Measurements from ENCODE around the gene RIMS4. TPM values are rescaled to one million over a fixed set of nuclear protein-coding genes. Genes with fewer than 3 reads are reported as not detected.
"Not testable (repeated sequence)": the region's sequence is repeated elsewhere in the genome, so short reads cannot be mapped to it uniquely, and the experiment has no call there.

RIMS4 gene
- total RNA-seq, 2 experiments from 2014 or later, result not detected

DNA sequence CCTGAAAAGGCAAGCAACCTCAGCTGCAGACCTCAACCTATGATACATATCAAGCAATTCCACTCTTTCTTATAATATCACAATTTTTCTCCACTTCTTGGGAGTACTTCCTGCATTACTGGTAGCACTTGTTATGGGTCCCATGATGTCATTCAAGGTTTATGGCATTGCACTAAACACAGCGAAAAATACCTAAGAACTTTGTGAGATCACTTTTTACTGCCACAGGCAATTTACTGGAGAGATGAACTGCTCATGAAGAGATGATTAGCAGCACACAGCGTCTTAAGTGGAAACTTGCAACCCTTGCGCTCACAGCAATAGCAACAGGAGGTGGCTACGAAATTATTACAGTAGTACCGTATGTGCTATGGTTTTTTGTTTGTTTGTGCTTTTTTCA, 19.3 kb upstream of the RIMS4 start:
- CTCF ChIA-PET, result no interaction called here
- TF ChIP-seq, protein P1, sequence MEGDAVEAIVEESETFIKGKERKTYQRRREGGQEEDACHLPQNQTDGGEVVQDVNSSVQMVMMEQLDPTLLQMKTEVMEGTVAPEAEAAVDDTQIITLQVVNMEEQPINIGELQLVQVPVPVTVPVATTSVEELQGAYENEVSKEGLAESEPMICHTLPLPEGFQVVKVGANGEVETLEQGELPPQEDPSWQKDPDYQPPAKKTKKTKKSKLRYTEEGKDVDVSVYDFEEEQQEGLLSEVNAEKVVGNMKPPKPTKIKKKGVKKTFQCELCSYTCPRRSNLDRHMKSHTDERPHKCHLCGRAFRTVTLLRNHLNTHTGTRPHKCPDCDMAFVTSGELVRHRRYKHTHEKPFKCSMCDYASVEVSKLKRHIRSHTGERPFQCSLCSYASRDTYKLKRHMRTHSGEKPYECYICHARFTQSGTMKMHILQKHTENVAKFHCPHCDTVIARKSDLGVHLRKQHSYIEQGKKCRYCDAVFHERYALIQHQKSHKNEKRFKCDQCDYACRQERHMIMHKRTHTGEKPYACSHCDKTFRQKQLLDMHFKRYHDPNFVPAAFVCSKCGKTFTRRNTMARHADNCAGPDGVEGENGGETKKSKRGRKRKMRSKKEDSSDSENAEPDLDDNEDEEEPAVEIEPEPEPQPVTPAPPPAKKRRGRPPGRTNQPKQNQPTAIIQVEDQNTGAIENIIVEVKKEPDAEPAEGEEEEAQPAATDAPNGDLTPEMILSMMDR (IDR thresholded peaks at IDR 0.05), result no peak
- Mint-ChIP-seq H3K4me1 (ENCODE audit: low read depth) (peaks cover under 1% of the 10 kb centered on the region), H3K36me3 (ENCODE audit: low read depth) (no peaks in the 10 kb centered on the region), H3K4me3 (no peak overlapping the region), H3K27me3 (peaks cover 25% of the 10 kb centered on the region), H3K9me3 (peaks cover 4% of the 10 kb centered on the region), H3K27ac (no peak overlapping the region)
- DNase-seq (no peak), ATAC-seq (no peak)
- POLR2A ChIA-PET, result no interaction called here
- intact Hi-C loops (cut with micrococcal nuclease), result no loop called here

DNA sequence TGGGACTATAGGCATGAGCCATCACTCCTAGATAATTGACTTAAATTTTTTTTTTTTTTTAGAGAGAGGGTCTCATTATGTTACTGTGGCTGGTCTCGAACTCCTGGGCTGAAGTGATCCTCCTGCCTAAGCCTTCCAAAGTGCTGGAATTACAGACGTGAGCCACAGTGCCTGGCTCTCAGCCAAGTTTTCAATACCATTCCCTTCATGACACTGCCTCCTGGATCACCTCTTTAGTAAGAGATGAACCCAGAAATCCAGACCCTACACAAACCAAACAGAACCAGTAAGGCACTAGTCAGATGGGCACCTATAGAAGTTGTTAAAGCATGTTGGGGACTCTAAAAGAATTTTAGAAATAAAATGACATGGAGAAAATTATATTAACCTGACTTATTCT, 18.3 kb upstream of the RIMS4 start:
- H3K27ac Mint-ChIP-seq, result no peak overlapping the region
- H3K4me3 Mint-ChIP-seq, result no peak overlapping the region

DNA sequence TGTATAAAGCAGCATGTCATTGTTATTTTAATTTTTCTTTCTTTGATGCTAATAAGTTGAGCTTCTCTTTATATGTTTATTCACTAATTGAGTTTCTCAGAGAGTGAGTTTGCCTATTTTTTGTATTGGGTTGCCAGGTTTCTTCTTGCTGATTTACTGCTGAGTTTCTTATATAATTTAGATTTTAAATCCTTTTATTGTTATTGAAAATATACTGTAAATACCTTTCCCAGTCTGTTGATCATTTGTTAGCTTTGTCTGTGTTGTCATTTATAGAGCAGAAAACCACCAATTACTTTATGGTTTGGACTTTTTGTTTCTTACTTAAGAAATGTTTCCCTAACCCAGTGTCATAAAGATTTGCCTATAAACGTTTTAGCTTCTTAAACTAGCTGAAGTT, 17.1 kb upstream of the RIMS4 start:
- ATAC-seq (no peak), DNase-seq (no peak)
- Mint-ChIP-seq H3K36me3 (ENCODE audit: low read depth) (no peaks in the 10 kb centered on the region), H3K4me1 (ENCODE audit: low read depth) (no peaks in the 10 kb centered on the region), H3K9me3 (peaks cover 4% of the 10 kb centered on the region), H3K27ac (no peak overlapping the region), H3K27me3 (peaks cover 23% of the 10 kb centered on the region), H3K4me3 (no peak overlapping the region)
- CTCF ChIA-PET, result no interaction called here
- POLR2A ChIA-PET, result no interaction called here
- TF ChIP-seq, protein P1 (IDR thresholded peaks at IDR 0.05), result no peak
- intact Hi-C loops (cut with micrococcal nuclease), result no loop called here

More for the DNA sequence above, 18.3 kb upstream of the RIMS4 start:
- CTCF ChIA-PET, result no interaction called here
- Mint-ChIP-seq H3K27me3 (peaks cover 25% of the 10 kb centered on the region), H3K36me3 (ENCODE audit: low read depth) (no peaks in the 10 kb centered on the region), H3K9me3 (peaks cover 4% of the 10 kb centered on the region), H3K4me1 (ENCODE audit: low read depth) (no peaks in the 10 kb centered on the region)
- DNase-seq, result no peak
- POLR2A ChIA-PET, result no interaction called here
- intact Hi-C loops (cut with micrococcal nuclease), result no loop called here
- TF ChIP-seq, protein P1 (IDR thresholded peaks at IDR 0.05), result no peak
- no peak for ATAC-seq

DNA sequence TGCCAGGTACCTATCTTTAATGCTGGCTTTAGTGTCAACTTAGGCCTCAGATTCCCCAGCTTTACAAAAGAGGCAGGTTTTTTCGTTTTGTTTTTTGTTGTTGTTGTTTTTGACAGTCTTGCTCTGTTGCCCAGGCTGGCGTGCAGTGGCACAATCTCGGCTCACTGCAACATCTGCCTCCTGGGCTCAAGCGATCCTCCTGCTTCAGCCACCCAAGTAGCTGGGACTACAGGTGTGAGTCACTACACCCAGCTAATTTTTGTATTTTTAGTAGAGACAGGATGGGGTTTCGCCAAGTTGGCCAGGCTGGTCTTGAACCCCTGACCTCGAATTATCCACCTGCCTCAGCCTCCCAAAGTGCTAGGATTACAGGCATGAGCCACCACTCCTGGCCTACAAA, 11.2 kb upstream of the RIMS4 start:
- H3K36me3 Mint-ChIP-seq (ENCODE audit: low read depth); POLR2A ChIA-PET; DNase-seq; H3K4me3 Mint-ChIP-seq; ATAC-seq; H3K27me3 Mint-ChIP-seq; intact Hi-C loops (cut with micrococcal nuclease); H3K9me3 Mint-ChIP-seq; CTCF ChIA-PET; H3K4me1 Mint-ChIP-seq (ENCODE audit: low read depth); H3K27ac Mint-ChIP-seq: not testable (repeated sequence)

DNA sequence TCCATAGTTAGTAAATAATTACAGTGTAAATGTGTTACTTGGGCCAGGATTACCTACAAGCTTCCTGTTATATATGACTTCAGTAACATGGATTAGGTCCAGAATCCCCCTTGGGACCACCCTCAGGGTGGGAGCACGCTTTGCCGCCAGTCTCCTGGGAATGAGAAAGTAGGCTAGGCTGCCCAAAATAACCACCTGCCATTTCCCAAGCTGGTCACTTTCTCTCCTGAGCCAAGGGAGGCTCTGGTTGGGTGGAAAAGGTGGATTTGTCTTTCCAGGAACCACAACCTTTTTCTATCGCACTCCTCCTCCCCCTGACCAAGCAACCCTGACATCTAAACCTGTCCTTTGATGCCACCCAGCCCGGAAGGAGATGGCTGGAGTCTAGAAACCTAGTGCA, 9.6 kb upstream of the RIMS4 start:
- no peaks in the 10 kb centered on the region for H3K4me1 Mint-ChIP-seq (ENCODE audit: low read depth)
- intact Hi-C loops (cut with micrococcal nuclease), result no loop called here
- TF ChIP-seq, protein P1 (IDR thresholded peaks at IDR 0.05), result no peak
- no peaks in the 10 kb centered on the region for H3K27me3 Mint-ChIP-seq
- ATAC-seq (no peak), DNase-seq (no peak)
- H3K27ac Mint-ChIP-seq, result no peak overlapping the region
- no peak overlapping the region for H3K4me3 Mint-ChIP-seq
- H3K9me3 Mint-ChIP-seq, result no peaks in the 10 kb centered on the region
- H3K36me3 Mint-ChIP-seq (ENCODE audit: low read depth), result no peaks in the 10 kb centered on the region
- CTCF ChIA-PET, result no interaction called here
- POLR2A ChIA-PET, result interaction anchor here (0.7 kb wide), 1 partner anchor 75 kb away, joined by 4 read pairs; no protein-coding TSS in a partner anchor

All from activated CD8-positive, alpha-beta T cell treated with anti-CD3 and anti-CD28 coated beads for 36 hours (primary cell).